SK-N-SH treated with all-trans-retinoic acid at 6 μM for 48 hours (cell line): ENCODE results near the gene LRRC8E.

ENCODE experiments used
- ARNTL ChIP-seq: fragments of 450-650 bp; formaldehyde crosslinking; IDR thresholded peaks from 2 replicates; pipeline ENCODE4 v1.5.0; 2020; ENCODE audit warnings: low read depth, mild to moderate bottlenecking, moderate library complexity, borderline replicate concordance
- ESRRG ChIP-seq: fragments of 250-450 bp; sonication (Bioruptor Pico); IDR thresholded peaks from 2 replicates; pipeline ENCODE4 v1.6.1; 2021; ENCODE audit warnings: mild to moderate bottlenecking
- RARB ChIP-seq: fragments of 250-450 bp; sonication (Bioruptor Pico); IDR thresholded peaks from 2 replicates; pipeline ENCODE4 v1.8.0; 2021; ENCODE audit warnings: mild to moderate bottlenecking, moderate library complexity
- ZC3H10 ChIP-seq: fragments of 250-450 bp; sonication (Bioruptor Pico); IDR thresholded peaks from 2 replicates; pipeline ENCODE4 v1.5.1; 2021; ENCODE audit warnings: mild to moderate bottlenecking, moderate library complexity
- ZNF8 ChIP-seq: fragments of 450-650 bp; formaldehyde crosslinking; IDR thresholded peaks from 2 replicates; pipeline ENCODE4 v1.5.0; 2020; ENCODE audit warnings: mild to moderate bottlenecking, moderate library complexity
- TF ChIP-seq, protein P1 (sequence below): fragments of 250-450 bp; sonication (Bioruptor Pico); IDR thresholded peaks from 2 replicates; pipeline ENCODE4 v1.5.1; 2020; ENCODE audit warnings: low read depth, mild to moderate bottlenecking, moderate library complexity
- TF ChIP-seq, protein P2 (sequence below): fragments of 250-450 bp; sonication (Bioruptor Pico); IDR thresholded peaks from 2 replicates; pipeline ENCODE4 v1.5.0; 2020; ENCODE audit warnings: mild to moderate bottlenecking, moderate library complexity

DNA sequence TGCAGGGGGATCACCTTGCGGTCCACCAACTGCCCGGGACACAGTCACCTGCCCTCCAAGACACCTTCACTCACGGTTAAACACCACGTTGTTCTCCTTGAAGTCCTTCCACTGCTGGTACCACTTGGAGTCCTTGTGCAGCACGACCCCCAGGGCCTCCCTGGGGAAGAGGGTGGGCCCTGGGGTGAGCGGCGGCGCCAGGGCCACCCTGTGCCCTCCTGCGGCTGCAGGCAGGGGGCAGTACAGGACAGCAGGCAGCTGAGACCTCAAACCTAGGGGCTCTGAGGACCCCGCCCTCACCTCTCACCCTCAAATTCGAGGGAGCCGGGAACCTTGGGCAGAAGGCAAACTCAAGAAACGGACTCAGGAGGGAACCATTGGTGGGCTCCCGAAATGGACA lies 45.1 kb downstream of the LRRC8E start:
- TF ChIP-seq, protein P1, sequence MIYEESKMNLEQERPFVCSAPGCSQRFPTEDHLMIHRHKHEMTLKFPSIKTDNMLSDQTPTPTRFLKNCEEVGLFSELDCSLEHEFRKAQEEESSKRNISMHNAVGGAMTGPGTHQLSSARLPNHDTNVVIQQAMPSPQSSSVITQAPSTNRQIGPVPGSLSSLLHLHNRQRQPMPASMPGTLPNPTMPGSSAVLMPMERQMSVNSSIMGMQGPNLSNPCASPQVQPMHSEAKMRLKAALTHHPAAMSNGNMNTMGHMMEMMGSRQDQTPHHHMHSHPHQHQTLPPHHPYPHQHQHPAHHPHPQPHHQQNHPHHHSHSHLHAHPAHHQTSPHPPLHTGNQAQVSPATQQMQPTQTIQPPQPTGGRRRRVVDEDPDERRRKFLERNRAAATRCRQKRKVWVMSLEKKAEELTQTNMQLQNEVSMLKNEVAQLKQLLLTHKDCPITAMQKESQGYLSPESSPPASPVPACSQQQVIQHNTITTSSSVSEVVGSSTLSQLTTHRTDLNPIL: no peak
- no peak for TF ChIP-seq ZC3H10 (CRISPR knock-in tag)
- TF ChIP-seq, protein P2, sequence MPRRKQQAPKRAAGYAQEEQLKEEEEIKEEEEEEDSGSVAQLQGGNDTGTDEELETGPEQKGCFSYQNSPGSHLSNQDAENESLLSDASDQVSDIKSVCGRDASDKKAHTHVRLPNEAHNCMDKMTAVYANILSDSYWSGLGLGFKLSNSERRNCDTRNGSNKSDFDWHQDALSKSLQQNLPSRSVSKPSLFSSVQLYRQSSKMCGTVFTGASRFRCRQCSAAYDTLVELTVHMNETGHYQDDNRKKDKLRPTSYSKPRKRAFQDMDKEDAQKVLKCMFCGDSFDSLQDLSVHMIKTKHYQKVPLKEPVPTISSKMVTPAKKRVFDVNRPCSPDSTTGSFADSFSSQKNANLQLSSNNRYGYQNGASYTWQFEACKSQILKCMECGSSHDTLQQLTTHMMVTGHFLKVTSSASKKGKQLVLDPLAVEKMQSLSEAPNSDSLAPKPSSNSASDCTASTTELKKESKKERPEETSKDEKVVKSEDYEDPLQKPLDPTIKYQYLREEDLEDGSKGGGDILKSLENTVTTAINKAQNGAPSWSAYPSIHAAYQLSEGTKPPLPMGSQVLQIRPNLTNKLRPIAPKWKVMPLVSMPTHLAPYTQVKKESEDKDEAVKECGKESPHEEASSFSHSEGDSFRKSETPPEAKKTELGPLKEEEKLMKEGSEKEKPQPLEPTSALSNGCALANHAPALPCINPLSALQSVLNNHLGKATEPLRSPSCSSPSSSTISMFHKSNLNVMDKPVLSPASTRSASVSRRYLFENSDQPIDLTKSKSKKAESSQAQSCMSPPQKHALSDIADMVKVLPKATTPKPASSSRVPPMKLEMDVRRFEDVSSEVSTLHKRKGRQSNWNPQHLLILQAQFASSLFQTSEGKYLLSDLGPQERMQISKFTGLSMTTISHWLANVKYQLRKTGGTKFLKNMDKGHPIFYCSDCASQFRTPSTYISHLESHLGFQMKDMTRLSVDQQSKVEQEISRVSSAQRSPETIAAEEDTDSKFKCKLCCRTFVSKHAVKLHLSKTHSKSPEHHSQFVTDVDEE: no peak
- no peak for TF ChIP-seq ARNTL (CRISPR knock-in tag)
- TF ChIP-seq RARB: no peak
- TF ChIP-seq ZNF8 (CRISPR knock-in tag): no peak
- TF ChIP-seq ESRRG: no peak
